ENCODE results near the gene NXPH2.
"Not testable (repeated sequence)": the region's sequence is repeated elsewhere in the genome, so short reads cannot be mapped to it uniquely, and the experiment has no call there.

The NXPH2 gene

GRCh38 chr2:138757384-138757783, 22.8 kb downstream of the NXPH2 start:
- Histone ChIP-seq H3K9me3 (ENCODE audit: severe bottlenecking) (no peaks in the 10 kb centered on the region), H3K4me3 (ENCODE audit: low read depth, low read length) (no peak overlapping the region), H3K36me3 (no peaks in the 10 kb centered on the region), H3K27me3 (ENCODE audit: insufficient read depth, low read depth, severe bottlenecking) (no peaks in the 10 kb centered on the region), H3K27ac (no peak overlapping the region)
- TF ChIP-seq, protein P1, sequence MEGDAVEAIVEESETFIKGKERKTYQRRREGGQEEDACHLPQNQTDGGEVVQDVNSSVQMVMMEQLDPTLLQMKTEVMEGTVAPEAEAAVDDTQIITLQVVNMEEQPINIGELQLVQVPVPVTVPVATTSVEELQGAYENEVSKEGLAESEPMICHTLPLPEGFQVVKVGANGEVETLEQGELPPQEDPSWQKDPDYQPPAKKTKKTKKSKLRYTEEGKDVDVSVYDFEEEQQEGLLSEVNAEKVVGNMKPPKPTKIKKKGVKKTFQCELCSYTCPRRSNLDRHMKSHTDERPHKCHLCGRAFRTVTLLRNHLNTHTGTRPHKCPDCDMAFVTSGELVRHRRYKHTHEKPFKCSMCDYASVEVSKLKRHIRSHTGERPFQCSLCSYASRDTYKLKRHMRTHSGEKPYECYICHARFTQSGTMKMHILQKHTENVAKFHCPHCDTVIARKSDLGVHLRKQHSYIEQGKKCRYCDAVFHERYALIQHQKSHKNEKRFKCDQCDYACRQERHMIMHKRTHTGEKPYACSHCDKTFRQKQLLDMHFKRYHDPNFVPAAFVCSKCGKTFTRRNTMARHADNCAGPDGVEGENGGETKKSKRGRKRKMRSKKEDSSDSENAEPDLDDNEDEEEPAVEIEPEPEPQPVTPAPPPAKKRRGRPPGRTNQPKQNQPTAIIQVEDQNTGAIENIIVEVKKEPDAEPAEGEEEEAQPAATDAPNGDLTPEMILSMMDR (IDR thresholded peaks at IDR 0.05; ENCODE audit: low read depth, low read length), result no peak
- no peak for DNase-seq

DNA sequence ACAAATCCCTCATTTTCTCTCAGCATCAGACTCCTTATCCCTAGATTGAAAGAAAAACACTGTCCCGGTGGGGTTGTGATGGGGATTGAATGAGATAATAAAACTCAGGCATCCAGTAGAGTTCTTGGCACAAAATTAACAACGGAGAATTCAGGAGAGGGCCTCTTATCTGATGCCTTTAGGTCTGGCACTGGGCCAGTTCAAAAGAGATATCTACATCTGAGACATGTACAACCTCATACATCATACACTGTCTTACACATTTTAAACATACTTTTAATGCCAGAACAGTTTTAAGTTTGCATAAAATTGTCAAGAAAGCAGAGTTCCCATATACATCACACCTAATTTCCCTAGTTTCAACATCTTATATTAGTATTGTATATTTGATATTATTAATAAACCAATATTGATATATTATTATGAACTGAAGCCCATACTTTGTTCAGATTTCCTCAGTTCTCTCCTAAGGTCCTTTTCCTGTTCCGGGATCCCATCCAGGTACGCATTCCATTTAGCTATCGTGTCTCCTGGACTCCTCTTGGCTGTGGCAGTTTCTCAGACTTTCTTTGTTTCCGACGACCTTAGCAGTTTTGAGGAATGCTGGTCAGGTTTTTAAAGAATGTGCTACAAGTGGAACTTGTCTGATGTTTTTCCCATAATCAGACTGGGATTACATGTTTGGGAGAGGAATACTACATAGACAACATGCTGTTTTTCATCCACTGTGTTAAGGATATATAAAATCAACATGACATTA, 27.8 kb downstream of the NXPH2 start:
- H3K36me3 ChIP-seq, result no peaks in the 10 kb centered on the region
- no peak for DNase-seq

GRCh38 chr2:138744713-138745112, 35.5 kb downstream of the NXPH2 start:
- Histone ChIP-seq H3K4me3 (ENCODE audit: low read depth, low read length) (no peak overlapping the region), H3K27me3 (ENCODE audit: insufficient read depth, low read depth, severe bottlenecking) (no peaks in the 10 kb centered on the region), H3K9me3 (ENCODE audit: severe bottlenecking) (no peaks in the 10 kb centered on the region), H3K36me3 (no peaks in the 10 kb centered on the region), H3K27ac (no peak overlapping the region)
- TF ChIP-seq, protein P1 (IDR thresholded peaks at IDR 0.05; ENCODE audit: low read depth, low read length), result no peak
- no peak for DNase-seq

More for the DNA sequence above, 27.8 kb downstream of the NXPH2 start:
- TF ChIP-seq, protein P1 (IDR thresholded peaks at IDR 0.05; ENCODE audit: low read depth, low read length), result no peak
- Histone ChIP-seq H3K4me3 (ENCODE audit: low read depth, low read length) (no peak overlapping the region), H3K27ac (no peak overlapping the region), H3K27me3 (ENCODE audit: insufficient read depth, low read depth, severe bottlenecking) (no peaks in the 10 kb centered on the region), H3K9me3 (ENCODE audit: severe bottlenecking) (no peaks in the 10 kb centered on the region)

DNA sequence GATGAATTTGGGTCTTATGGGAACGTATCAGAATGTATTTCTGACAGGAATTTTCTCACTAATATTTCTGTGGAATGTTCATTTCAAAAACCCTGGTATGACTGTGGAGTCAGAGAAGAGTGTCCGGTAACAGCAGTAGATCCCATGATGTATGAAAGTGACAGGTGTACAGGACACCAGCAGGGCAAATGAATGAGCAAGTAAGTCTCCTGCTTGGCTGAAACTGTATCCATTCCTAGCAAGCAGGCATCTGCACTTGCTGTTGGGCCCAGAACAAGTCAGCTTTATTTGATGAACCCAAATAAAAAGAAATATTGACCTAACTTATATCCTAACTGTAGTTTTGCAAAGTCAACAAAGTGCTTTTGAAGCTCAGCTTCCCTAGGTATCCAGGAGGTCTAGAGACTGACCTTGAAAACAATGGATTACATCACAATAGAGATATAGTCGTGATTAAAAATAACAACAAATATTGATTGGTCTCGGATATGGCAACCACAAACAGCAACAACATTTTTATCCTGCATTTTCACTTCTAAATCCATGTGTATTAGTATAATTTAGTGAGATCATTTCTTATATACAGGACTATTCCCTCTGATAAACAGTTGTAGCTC, 37.6 kb downstream of the NXPH2 start:
- no peak for DNase-seq
- TF ChIP-seq, protein P1 (IDR thresholded peaks at IDR 0.05; ENCODE audit: low read depth, low read length), result no peak

DNA sequence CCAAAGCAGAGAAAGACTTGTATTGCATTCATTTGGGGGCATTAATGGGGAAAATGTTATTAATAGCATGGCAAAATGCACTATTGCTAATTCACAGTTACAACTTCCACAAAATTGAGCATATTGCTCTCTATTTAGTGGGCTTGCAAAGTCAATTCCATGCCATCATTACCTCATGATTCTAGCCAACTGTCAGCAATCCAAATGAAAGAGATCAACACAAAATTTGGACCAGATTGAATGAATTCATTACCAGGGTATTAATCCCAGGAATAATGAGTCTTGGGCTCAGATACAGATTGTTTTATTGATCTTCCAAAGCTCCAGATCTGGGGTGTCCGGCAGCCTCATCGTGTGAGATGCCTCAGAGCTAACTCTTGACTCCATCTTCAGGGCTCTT, 38.3 kb downstream of the NXPH2 start:
- TF ChIP-seq, protein P1 (IDR thresholded peaks at IDR 0.05; ENCODE audit: low read depth, low read length), result no peak
- no peak for DNase-seq
- Histone ChIP-seq H3K36me3 (no peaks in the 10 kb centered on the region), H3K4me3 (ENCODE audit: low read depth, low read length) (no peak overlapping the region), H3K27ac (no peak overlapping the region), H3K27me3 (ENCODE audit: insufficient read depth, low read depth, severe bottlenecking) (no peaks in the 10 kb centered on the region), H3K9me3 (ENCODE audit: severe bottlenecking) (no peaks in the 10 kb centered on the region)

More for the DNA sequence above, 37.6 kb downstream of the NXPH2 start:
- no peak overlapping the region for H3K27ac ChIP-seq
- H3K27me3 ChIP-seq (ENCODE audit: insufficient read depth, low read depth, severe bottlenecking), result no peaks in the 10 kb centered on the region
- H3K4me3 ChIP-seq (ENCODE audit: low read depth, low read length), result no peak overlapping the region
- no peaks in the 10 kb centered on the region for H3K9me3 ChIP-seq (ENCODE audit: severe bottlenecking)
- H3K36me3 ChIP-seq, result no peaks in the 10 kb centered on the region

GRCh38 chr2:138737009-138737554, 43.1 kb downstream of the NXPH2 start:
- not testable (repeated sequence) for DNase-seq; H3K36me3 ChIP-seq; H3K27me3 ChIP-seq (ENCODE audit: insufficient read depth, low read depth, severe bottlenecking); H3K4me3 ChIP-seq (ENCODE audit: low read depth, low read length); H3K27ac ChIP-seq; H3K9me3 ChIP-seq (ENCODE audit: severe bottlenecking)
